GM23338 (cell line): Measurements from ENCODE around the gene HRH2.

Experiments used
- JUNB ChIP-seq: IDR thresholded peaks from one replicate; pipeline ENCODE4 v1.6.1; 2016; ENCODE audit warnings: antibody characterized with exemption; ENCODE audit not compliant: unreplicated experiment
- POLR2AphosphoS5 ChIP-seq: IDR thresholded peaks from 2 replicates; pipeline ENCODE4 v1.6.1; 2016; ENCODE audit warnings: antibody characterized with exemption, low read depth
- TF ChIP-seq, protein P1 (sequence below): IDR thresholded peaks from one replicate; pipeline ENCODE4 v1.6.1; 2018; ENCODE audit warnings: antibody characterized with exemption; ENCODE audit not compliant: unreplicated experiment

GRCh38 chr5:175609526-175609925, 48.3 kb upstream of the HRH2 start:
- TF ChIP-seq JUNB (no peak), POLR2AphosphoS5 (no peak)
- TF ChIP-seq, protein P1, sequence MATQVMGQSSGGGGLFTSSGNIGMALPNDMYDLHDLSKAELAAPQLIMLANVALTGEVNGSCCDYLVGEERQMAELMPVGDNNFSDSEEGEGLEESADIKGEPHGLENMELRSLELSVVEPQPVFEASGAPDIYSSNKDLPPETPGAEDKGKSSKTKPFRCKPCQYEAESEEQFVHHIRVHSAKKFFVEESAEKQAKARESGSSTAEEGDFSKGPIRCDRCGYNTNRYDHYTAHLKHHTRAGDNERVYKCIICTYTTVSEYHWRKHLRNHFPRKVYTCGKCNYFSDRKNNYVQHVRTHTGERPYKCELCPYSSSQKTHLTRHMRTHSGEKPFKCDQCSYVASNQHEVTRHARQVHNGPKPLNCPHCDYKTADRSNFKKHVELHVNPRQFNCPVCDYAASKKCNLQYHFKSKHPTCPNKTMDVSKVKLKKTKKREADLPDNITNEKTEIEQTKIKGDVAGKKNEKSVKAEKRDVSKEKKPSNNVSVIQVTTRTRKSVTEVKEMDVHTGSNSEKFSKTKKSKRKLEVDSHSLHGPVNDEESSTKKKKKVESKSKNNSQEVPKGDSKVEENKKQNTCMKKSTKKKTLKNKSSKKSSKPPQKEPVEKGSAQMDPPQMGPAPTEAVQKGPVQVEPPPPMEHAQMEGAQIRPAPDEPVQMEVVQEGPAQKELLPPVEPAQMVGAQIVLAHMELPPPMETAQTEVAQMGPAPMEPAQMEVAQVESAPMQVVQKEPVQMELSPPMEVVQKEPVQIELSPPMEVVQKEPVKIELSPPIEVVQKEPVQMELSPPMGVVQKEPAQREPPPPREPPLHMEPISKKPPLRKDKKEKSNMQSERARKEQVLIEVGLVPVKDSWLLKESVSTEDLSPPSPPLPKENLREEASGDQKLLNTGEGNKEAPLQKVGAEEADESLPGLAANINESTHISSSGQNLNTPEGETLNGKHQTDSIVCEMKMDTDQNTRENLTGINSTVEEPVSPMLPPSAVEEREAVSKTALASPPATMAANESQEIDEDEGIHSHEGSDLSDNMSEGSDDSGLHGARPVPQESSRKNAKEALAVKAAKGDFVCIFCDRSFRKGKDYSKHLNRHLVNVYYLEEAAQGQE: no peak
